RPMI8226 (cell line): ENCODE data around the gene STK16.
"Not testable (repeated sequence)": the region's sequence is repeated elsewhere in the genome, so short reads cannot be mapped to it uniquely, and the experiment has no call there.

Source experiments
- DNase-seq: peaks from one replicate; pipeline ENCODE4 v3.0.0-alpha.2; 2015

STK16 gene

DNA sequence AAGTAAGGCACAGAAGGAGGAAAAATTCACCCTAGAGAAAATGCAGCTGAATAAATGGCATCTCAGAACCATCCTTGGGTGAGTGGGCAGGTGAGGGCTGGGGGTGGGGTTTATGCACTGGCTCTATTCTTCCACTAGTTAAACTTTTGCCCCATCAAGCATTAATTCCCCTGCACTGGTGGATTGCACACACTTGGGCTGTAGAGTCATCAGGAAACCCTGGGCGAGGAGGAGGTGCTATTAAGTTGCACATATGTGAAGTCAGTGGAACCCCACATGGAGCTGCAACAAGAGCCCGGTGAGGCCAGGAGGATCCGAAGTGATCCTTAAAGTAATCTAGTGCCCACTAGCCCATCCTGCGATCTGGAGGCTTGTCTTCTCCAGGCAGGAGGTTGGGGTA lies 27.1 kb downstream of the STK16 start:
- no peak for DNase-seq

DNA sequence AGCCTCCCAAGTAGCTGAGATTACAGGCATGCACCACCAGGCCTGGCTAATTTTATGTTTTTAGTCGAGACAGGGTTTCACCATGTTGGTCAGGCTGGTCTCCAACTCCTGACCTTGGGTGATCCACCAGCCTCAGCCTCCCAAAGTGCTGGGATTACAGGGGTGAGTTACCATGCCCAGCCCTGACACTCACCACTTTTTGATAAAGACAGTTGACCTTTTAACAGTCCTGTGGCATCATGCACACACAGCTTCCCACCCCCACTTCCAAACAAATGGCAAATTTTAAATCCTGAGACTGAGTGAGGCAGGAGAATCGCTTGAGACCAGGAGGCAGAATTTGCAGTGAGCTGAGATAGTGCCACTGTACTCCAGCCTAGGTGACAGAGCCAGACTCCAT lies 27.7 kb downstream of the STK16 start:
- no peak for DNase-seq

DNA sequence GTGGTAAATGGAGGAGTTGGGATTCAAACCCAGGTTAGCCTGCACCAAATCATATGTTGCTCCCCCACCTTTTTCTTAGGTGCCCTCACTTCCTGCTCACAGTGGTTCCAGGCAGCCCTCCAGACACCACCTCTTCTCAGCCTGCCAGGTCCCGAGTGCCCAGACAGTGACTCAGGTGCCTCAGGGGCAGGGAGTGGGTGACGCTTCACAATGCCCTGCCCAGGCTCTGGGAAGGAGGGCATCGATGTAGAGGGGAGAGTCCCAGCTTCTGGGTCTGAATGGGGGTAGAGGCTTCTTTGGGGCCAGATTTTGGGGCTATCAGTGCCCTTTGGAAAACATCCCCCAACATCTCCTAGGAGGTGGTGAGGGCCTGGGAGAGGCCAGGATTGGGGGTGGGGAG lies 28.7 kb downstream of the STK16 start:
- no peak for DNase-seq

DNA sequence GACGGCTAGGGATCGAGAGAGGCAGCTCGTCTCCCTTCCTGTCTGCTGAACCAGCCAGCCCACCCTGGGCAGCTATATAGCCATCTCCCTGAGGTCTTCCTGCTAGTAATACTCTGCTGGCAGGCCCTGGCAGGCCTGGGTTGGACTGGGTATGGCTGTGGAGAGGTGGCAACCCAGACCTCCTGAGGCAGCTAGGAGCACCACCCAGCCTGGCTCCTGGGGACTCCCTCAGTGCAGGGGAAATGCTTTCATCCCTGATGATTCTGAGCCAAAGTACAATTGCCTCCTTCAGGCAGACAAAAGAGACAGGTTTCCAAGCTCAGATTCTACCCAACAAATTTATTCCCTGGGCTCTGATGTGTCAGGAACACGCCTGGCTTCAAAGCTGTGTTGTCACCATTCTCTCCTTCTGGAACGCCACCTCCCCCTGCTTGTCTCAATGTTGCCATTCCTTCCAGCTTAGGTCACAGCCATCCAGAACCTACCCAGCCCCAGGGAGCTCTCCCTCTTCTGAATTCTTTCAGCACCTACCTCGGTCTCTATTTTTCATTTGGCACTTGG lies 29.2 kb downstream of the STK16 start:
- no peak for DNase-seq

DNA sequence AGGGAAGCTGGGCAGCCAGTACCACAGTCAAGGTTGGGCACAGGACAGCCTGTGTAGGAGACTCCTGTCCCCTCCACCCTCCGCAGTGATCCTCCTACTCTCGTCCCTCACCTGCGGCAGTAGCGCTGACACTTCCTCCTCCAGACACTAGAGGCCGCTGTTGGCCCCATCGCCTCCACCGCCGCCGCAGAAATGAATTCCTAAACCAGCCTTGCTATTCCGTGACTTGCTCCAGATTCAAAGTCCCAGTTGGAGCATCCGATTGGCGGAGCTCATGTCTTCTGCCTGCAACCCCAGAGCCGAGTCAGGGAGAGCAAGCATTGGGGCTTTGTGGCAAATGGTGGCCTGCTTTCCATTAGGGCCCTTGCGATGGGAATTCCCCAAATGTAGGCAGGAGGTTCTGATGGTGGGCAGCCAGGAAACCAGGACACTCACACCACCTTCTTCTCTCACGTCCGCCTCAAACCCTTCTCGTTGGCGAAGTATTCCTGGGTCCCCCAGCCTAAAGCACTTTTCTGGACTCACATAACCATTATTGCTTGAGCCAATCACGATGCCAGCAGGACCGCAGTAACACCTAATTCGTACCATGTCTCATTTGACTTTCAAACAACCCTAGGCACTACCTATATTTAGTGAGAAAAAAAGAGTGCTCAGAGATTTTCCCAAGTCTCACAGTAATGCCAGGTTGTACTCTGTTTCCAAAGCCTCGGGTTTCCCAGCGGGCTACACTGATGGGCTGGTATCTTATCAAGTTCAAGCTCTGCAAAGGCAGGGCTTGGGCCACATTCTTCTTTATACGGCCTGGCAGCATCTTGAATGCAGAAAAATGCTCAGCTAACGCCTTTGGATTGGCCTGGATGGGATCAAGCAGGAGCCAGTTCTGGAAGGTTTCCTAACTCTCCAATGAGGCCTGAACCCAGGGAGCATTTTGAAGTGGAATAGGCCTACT lies 32.7 kb downstream of the STK16 start:
- peak; percentile 67 for DNase-seq

DNA sequence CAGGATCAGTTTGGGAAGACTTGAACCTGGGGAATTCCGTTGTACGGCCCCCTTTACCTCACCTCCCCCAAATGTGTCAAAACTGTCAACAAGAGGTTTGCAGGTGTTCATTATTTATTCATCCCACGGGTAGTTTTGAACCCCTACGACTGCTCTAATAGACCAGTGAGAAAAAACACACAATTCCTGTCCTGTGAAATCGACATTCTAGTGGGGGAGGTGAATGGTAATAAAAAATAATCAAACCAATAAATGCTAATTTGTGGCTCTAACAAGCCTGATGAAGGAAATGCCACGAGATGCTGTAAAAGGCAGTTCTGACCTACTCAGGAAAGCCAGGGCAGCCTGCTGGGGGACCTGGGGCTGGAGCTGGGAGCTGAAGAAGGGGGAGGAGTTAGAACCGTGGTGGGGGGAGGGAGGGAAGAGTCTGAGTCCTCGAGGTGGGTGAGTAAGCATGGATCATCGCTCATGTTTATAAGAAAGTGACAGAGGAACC lies 33.4 kb downstream of the STK16 start:
- DNase-seq = no peak

DNA sequence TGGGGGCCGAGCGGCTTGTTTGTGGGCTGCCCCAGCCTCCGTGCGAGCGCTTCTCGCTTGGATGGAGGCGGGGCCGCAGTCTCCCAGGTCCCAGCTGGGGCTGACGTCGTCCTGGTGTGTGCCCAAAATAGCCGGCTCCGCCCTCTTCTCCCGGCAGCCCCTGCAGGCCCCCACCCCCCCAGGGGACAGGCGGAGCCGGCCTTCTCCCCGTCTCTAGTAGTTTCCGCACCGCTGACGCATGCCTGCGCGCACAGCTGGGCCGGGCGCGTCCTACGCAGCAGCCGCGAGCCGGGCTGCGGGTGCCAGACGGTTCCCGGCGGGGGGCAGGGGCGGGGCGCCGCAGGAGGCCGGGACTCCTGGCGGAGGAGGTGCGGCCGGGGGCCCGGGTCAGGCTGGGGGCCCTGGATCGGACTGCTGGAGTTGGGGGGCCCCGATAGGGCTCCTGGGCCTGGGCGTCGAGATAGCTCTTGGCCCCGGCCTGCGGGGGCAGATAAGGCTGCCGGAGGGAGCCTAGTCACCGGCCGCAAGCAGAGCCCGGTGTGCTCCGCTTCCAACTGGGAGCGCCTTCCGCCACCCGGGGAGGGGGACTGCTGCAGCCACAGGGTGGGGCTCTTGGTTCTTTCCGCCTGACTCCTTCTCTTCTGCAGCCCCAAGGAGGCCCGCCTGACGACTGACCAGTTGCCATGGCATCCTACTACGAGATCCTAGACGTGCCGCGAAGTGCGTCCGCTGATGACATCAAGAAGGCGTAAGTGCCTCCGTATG lies 34.1 kb downstream of the STK16 start, which contains the start of gene DNAJB2:
Gene DNAJB2 (plus strand): TSS at position 216 of the 765 bp plus-strand sequence. CDS start 468 bp downstream, at position 684.
- DNase-seq = peak; percentile 97

DNA sequence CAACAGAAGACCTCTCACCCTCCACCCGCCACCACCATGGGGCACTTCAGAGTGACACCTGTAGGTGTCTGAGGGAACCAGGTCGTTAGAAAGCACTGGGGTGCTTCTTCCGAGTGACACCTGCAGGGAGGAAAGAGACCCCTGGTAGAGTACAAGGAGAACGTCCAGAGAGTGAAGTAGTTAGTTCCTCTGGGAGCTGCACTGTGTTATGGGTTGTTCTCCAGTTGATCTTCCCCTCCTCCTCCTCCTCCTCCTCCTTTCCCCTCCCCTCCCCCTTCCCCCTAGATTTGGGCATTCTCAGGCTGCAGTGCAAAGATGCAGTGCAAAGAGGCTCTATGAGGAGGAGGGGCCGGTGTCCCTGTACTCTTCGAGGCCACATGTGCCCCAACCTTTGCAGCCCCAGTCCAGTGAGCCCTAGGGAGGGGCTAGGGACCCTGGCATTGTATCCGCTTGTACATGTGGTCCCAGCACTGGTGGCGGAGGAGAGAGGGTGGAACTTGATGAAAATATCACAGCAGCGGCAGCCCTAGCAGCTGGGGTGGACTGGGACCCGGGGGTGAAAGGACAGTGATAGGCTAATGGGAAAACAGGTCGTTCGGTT lies 34.7 kb downstream of the STK16 start:
- no peak for DNase-seq

DNA sequence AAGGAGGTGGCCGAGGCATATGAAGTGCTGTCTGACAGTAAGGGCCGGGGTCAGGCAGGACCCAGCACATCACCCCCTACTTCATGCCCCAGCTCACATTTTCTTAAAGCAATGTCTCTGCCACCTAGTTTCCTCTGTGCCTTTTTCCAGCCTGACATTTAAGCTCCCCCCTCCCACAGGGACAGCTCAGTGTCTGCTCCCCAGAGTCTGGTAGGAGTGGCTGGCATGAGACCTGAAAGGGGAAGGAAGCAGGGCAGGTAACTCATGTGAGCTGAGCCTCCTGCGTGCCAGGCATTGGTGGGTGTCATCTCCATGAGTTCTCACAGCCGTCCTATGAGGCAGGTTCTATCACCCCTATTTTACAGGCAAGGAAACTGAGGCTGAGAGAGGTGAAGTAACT lies 35.4 kb downstream of the STK16 start:
- no peak for DNase-seq

DNA sequence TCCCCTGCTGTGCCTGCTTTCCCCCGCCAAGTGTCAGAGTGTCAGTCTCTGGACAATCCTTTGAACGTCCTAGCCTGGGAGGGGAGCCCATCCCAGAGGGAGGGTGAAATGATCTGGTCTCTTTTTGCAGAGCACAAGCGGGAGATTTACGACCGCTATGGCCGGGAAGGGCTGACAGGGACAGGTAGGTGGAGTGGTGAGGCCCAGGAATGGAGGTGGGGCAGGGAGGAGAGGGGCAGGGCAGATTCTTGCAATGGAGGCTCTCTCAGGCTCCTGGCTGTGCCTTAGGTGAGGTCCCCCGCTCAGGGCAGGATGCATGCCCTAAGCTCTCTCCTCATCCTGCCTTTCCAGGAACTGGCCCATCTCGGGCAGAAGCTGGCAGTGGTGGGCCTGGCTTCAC lies 36.3 kb downstream of the STK16 start:
- DNase-seq = no peak

DNA sequence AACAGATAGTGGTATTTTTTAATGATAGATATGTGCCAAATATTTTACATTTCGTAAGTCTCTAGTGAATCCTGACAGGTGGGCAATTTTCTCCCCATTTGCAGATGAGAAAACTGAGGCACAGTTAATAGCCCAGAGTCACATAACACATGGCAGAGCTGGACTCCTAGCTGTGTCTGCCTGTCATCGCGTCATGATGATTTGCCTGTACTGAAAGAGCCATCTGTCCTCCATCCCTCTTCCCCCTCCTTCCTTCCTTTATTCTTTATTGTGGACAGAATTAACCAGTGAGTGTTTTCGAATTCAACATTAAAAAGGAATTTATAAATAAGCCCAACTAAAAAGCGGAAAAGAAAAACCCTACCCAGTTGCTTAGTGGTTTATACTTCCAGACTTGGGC lies 37.1 kb downstream of the STK16 start:
- DNase-seq = no peak

DNA sequence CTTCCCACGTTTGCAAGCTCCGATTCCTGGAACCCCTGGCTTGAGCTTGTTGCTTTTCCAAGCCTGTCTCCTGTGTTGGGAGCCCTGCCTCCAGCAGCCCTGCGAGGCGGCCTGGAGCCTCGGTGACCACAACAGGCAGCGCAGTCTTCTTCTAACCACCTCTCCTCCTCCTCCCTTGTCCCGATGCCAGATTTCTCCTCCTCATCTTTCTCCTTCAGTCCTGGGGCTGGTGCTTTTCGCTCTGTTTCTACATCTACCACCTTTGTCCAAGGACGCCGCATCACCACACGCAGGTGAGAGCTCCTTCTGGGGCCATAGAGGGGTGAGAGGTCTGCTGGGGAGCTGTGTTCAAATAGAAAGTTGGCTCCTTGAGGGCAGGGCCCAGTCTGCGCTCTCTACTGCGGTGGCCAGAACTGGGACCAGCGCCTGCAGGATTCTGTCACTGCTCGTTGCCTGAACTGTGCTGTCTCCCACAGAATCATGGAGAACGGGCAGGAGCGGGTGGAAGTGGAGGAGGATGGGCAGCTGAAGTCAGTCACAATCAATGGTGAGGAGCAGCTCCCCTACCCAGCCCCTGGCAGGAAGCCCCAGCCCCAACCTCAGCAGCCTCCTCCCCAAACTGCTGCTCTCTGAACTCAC lies 37.8 kb downstream of the STK16 start:
- DNase-seq = no peak

DNA sequence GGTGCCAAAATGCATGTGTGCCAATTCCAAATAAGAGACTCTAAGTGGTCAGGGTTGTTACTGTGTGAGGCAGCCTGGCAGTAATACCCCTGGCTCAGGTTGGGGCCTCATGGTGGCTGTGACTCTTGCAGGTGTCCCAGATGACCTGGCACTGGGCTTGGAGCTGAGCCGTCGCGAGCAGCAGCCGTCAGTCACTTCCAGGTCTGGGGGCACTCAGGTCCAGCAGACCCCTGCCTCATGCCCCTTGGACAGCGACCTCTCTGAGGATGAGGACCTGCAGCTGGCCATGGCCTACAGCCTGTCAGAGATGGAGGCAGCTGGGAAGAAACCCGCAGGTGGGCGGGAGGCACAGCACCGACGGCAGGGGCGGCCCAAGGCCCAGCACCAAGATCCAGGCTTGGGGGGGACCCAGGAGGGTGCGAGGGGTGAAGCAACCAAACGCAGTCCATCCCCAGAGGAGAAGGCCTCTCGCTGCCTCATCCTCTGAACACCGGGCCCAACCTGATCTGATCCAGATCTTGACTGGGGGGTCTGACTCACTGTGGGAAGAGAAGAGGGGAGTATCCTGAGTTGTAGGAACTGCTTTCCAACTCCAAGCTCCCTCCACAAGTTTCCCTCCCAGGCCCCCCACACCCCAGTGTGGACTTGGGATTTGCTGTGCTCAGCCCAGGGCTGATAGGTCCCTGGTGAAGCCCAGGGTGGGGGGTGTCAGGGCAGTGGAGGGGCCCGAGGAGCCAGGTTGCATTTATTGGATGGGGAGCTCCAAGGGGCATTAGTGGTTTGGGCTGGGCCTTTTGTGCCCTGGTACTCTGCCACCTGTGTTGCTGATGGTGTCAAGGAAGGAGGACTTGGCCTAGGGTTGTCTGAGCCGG lies 39.5 kb downstream of the STK16 start:
- DNase-seq = no peak

DNA sequence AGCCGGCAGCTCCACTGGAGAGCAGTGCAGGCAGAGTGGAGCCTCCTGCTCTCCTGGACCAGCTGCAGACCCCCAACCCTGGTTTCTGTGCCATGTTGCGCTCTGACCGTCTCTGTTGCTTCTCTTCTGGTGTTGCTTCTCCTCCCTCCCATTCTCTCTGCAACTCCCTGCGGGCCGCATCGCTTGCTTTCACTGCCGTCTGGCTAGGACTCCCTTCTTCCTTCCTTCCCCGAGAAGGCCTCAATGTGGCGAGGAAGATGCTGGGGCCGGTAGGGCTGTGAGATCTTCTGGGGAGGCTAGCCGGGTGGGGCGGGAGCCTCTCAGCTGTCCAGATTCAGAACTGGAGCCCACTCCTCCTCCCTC lies 40.1 kb downstream of the STK16 start:
- no peak for DNase-seq

DNA sequence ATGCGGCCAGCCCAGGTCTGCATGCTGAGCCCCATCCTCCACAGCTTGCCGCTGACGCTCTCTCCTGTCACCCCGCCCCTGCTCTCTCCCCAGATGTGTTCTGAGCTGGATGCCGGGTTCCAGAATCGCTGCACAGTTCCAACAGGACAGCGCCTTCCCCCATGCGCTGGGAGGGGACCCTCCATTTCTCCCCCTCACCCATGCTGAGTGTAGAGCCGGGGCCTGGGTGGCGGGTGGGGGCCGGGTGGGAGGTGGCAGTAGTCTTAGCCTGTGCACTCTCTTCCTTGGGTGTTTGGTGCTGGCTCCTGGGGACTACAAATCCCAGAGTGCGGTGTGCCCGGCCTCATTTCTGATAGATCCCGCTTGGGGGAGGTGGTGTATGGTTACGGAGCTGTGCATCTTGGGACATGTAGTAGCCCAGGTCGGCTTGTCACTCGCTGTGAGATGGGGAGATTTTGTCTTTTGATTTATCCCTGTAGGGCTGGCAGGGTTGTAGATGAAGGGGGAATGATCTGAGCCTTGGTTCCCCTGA lies 40.7 kb downstream of the STK16 start:
- DNase-seq = no peak

DNA sequence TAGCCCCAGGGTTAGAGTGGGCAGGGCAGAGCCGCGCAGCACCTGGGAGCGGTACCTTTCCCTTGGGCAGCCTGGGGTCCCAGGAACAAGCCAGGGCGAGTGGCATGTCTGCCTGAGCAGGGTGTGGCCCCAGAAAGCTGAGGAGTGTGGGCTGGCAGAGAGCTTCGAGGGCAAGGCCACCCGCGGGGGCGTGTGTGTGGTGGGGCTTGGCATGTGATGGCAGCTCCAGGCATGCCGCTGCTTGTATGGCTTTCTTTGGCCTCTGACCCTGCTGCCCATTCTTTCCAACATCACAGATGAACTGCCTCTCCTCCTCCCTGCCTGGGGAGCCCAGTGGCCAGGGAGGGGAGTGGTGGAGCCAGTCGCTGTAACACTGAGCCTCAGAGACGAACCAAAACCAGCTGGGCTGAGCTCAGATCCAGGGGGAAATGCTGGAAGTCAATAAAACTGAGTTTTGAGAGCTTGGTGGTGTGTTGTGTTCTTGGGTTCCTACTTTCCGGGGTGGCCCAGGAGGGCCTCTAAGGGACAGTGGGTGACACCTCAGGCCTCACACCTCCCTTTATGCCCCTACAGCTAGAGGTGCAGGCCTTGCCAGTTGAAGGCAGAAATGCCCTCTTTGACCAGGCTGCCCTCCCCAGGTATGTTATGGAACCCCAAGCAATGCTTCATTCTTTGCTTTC lies 41.3 kb downstream of the STK16 start:
- DNase-seq = no peak

DNA sequence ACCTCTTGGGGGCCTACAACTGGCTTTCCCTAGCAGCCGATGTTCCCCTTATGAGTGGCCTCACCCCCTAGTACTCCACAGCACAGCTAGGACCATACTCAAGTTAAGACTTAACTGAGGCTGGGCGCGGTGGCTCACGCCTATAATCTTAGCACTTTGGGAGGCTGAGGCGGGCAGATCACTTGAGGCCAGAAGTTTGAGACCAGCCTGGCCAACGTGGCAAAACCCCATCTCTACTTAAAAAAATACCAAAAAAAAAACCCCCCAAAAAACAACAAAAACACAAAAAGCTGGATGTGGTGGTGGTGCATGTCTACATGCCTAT lies 41.8 kb downstream of the STK16 start:
- not testable (repeated sequence) for DNase-seq

DNA sequence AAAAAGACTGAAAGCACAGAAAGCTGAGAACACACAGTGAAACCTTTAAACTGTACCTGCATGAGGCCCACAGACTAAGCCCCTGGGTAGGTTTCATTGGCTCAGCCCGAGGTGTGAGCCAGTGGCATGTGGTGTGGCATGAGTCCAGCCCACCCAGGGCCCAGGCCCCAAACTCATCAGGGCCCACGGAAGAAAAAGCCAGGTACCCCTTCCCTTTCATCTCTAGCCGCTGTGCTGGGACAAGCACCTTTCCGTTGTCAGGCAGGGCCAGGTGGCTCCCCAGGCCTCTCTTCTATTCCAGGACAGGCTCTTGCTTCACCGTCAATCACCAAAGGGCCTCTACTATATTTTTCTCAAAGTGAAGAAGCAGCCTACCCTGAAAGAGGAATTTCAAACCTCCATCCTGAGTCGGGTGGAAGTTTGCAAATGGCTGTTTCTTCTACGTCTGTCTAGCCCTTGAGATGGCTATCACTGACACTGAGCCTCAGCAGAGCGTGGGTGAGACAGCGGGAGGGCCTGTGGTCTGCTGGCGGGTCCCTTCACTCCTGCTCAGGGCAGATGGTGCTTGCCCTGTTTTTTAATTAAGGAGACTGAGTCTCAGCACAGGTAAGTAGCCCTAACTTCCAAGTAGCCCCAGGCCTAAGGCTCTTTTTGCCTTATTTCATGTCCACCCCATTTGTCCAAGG lies 42.4 kb downstream of the STK16 start:
- DNase-seq = no peak

DNA sequence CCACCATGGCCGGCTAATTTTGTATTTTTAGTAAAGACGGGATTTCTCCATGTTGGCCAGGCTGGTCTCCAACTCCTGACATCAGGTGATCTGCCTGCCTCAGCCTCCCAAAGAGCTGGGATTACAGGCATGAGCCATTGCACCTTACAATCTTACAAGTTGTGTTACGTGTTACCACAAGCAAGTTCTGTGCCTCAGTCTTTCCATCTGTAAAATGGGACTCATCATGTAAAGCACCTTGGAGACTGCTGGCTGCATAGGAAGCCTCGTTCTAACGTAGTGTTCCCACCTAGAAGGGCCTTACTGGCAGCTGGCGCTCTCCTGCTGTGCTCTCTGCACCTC lies 43.9 kb downstream of the STK16 start:
- no peak for DNase-seq
